Stimulated activated naive CD4-positive, alpha-beta T cell treated with Interleukin-2 at 50 U/mL for 16 hours (primary cell): ENCODE data around the gene CPED1.

Experiments used
- DNase-seq: peaks from one replicate; lab custom pipeline; 2025; lab: John Stamatoyannopoulos, UW

Gene CPED1

DNA sequence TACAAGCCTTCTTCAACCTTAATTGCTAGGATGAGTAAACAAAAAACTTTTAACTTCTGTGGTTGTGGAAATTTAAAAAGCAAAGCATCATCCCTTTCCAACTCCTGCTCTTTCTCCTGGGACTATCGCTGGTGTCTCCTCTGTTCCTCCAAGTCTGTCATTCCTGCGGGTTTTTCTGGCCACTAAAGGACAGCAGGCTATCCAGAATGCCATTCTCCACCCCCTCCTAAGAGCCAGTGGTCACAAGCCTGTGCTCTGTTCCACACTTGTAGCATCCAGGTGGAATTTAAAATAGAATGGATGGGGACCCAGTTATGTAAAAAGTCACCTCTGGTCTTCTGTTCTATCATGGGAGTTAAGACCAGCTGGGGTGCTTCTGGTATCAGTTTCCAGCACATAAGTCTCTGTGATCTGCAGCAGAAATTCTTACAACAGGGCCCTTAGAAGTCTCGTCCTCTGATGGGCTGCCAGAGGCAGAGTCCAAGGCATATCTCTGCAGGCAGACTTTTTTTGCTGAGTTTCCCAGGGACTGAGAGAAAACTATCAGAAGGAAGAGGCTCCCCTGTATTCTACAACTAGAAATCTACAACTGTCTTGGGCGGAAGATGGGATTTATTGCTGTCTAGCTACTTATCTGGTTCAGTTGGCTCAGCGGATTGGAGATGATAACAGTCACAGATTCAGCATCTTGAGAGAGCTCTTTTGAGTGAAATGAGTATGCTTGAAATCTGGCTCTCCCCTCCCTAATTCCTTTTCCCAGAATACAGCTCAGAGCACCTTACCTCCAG lies 335.2 kb downstream of the CPED1 start:
- DNase-seq: no peak

GRCh38 chr7:121327671-121328070 lies 339.2 kb downstream of the CPED1 start:
- DNase-seq: no peak

DNA sequence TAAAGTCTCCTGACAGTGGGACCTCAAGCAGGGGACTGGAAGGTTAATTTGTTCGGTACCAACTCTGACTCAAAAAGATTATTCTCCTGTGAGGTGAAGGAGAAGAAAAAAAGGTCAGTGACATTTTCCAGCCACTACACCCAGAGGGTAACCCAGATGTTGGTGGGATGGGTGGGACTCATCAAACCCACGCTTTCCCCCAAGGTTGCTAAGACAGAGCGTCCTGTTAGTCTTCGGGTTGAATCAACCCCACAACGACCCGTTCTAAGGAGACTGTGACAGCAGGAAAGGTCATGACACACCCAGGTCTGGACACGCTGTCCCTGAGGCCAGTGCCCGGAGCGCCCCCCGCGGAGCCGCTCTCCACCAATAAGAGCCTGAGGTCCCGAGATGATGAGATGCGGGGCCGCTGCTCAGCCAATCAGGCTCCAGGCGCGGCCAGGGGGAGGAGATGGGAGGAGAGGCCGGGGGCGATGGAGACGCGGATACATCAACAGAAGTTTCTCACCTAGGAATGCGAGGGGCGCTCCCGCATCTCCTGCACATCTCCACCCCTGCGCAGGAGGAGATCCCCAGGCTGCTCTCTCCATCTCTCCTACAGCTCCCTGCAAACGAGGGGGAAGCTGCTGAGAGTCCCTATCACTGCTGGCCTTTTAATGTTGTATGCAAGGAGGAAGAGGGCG lies 340.1 kb downstream of the CPED1 start, which contains the start of gene WNT16:
Gene WNT16, plus strand, starts transcription at position 493 of the 683 bp plus-strand sequence. CDS start 293 bp downstream, outside the sequence.
- no peak for DNase-seq

GRCh38 chr7:121329191-121330052 lies 340.9 kb downstream of the CPED1 start:
- no peak for DNase-seq

- DNase-seq: no peak
Measured at GRCh38 chr7:121330053-121330833, 341.7 kb downstream of the CPED1 start.

GRCh38 chr7:121331048-121331447 lies 342.5 kb downstream of the CPED1 start:
- no peak for DNase-seq

GRCh38 chr7:121331574-121331973 lies 343.1 kb downstream of the CPED1 start:
- no peak for DNase-seq

- DNase-seq: no peak
Measured at GRCh38 chr7:121334376-121334775, 345.9 kb downstream of the CPED1 start.

DNA sequence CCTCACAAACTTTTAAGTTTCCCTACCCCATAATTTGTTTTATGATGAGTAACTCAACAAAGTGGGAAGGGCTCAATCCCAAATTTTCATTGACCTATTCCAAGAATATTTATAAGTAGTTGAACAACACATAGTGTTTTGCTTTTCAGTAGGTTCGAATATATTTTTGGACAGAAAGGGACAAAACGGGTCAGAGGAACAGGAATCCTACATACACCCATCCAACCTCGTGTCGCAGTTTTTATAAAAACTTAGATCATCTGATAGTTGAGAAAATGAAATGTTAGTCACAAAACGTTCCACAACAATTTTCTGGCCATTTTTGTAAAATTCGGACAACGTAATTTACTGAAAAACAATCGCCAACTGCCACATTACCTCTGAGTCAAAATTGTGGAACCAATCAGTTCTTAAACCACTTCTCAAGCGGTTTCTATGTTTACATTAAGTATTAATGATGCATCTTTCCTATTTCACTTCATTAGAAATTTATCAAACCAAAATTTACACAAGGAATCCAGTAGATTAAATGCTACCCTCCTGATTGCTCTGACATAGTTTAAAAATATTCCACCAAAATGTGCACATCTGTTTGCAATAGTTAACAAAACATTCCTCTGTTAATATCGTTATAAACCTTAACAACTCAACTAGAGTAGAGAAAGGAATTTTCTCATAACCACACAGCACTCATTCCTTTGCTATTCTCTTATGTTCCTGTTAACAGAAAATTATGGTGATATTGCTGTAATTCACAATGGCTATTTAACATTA lies 346.6 kb downstream of the CPED1 start:
- DNase-seq: no peak

DNA sequence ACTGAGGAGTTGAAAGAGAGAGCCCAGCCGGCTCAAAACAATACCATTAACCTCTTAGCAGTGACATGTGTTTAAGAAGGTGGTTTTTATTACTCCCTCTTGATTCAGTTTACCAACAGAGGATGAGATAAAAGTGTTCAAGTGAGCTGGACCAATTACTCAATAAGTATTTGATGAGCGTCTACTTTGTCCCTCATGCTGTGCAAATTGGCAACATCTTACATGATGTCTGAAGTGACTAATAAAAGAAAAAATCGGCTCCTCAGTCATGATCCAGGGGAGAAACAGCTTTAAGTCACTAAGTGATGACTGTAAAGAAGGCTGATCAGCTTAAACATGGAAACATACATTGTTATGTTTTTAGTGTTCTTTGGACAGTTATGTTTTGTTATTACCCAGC lies 348.1 kb downstream of the CPED1 start:
- DNase-seq: no peak

DNA sequence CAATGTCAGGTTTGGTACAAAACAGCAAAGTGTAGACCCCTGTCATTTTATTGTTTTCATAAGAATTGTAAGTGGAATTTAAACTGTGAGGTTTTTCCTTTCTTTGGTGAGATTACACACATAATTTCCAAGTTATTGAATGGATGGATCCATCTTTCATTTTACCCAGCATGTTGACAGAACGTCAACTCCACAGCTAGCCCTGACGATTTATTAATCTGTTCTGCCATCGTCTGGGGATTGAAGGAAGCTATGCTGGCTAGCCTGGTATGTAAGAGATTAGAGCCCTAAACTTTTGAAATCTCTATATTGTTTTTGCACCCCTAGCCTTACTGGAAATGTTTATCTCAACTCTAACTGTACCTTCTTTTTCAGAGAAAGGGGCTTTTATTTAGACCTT lies 348.9 kb downstream of the CPED1 start:
- DNase-seq: no peak

GRCh38 chr7:121339082-121339481 lies 350.6 kb downstream of the CPED1 start:
- DNase-seq: no peak

DNA sequence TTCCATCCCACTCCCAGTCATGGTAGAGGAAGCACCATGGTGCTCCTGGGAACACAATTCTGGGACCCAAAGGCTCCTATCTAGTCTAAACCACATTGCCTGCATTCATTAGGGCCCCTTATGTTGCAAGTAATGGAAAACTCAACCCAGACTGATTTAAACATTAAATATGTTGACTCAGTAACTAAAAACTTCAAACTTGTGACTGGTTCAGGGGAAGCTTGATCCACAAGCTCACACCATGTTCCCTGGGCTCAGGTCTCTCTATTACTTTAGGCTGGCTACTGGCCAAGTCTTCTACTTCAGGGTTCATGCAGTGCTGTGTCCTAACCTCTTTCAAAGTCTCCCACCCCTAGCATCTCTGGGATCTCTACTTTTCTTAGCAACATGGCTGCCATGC lies 353.4 kb downstream of the CPED1 start:
- no peak for DNase-seq

- no peak for DNase-seq
Measured at GRCh38 chr7:121342631-121343030, 354.1 kb downstream of the CPED1 start.

DNA sequence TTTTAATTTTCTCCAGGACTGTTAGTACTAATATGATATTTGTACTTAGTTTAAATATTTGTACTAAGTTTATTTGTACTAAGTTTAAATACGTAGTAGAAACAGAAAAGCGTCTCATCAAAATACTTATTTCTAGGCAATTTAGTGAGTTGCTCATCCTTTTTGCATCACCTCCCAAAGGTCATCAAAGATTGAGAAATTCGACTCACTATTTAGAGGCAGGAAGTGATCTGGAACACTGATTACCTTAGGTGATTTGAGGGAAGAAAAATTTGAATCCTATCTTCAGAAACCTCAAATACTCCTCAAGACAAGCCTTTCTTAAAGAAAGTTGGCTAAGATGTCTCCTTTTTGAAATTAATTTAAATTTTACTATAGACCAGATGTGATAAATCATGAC lies 354.8 kb downstream of the CPED1 start:
- DNase-seq: no peak

DNA sequence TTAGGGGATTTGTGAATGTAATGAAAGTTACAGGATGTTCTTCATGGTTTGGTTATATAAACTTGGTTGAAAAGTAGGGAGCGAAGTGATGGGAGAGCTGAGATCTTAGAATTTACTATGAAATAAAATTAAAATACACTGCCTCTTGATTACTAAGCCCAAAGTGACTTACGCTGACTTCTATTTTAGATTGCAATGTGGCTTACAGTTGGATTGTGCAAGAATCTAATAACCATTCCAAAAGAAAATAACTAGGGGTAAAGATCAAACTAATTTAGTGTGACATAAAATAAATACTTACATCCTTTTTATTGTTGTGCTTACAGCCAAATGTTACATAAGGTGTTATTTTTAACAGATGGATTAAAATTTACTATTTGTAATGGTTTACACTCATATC lies 355.6 kb downstream of the CPED1 start:
- no peak for DNase-seq

- DNase-seq: no peak
Measured at GRCh38 chr7:121344497-121344896, 356.0 kb downstream of the CPED1 start.
